B cell (primary cell): ENCODE measurements around the gene IGSF9B. TPM values are rescaled to one million over a fixed set of nuclear protein-coding genes. Genes with fewer than 3 reads are reported as not detected.

Experiments used
- ATAC-seq: fragments of 200-7000 bp; cut with Tn5 transposase; one replicate; pipeline ENCODE4 v1.10.0; 2021; ENCODE audit warnings: low read depth, mild to moderate bottlenecking, moderate number of reproducible peaks, moderate library complexity
- CTCF ChIA-PET: fragments of 350-600 bp; sonication (Branson Sonifier 250); formaldehyde crosslinking; loops from one replicate; lab custom pipeline; 2021; ENCODE audit warnings: antibody characterized with exemption, inconsistent platforms; lab: Charles Lee
- POLR2A ChIA-PET: fragments of 350-600 bp; sonication (Branson Sonifier 250); formaldehyde crosslinking; loops from one replicate; lab custom pipeline; 2021; ENCODE audit warnings: antibody characterized with exemption; lab: Charles Lee
- DNase-seq: peaks from one replicate; pipeline ENCODE4 v3.0.0; 2013
- H2AFZ ChIP-seq: 2 replicates; pipeline ENCODE4 v1.6.1; 2012; ENCODE audit warnings: mild to moderate bottlenecking, low read depth, low read length; ENCODE audit not compliant: insufficient read depth, poor library complexity, severe bottlenecking
- H3K27ac ChIP-seq, 2 donors: 1 replicate in 1 of 2; 2 replicates in 1 of 2; pipeline ENCODE4 v1.5.1; 2012 to 2013; ENCODE audit warnings: low read length in 2 of 2, mild to moderate bottlenecking in 2 of 2, moderate library complexity in 1 of 2
- H3K27me3 ChIP-seq, 4 experiments: fragments of 200-600 bp in 1 of 4; sonication (generic) in 1 of 4; replicated peaks in 1 of 4; 1 replicate in 2 of 4; 2 replicates in 2 of 4; pipeline versions ENCODE4 v1.6.1 to v1.7.0; 2013 to 2016; ENCODE audit warnings: low read length in 3 of 4, mild to moderate bottlenecking in 2 of 4, mixed read lengths in 1 of 4, moderate library complexity in 1 of 4; ENCODE audit not compliant: insufficient read depth in 4 of 4, control insufficient read depth in 3 of 4; ENCODE audit errors: control extremely low read depth in 1 of 4
- H3K36me3 ChIP-seq, 2 experiments: replicated peaks in 1 of 2; 1 replicate in 1 of 2; 2 replicates in 1 of 2; pipeline versions ENCODE4 v1.6.1 to v1.7.1; 2013; ENCODE audit warnings: low read length in 1 of 2; ENCODE audit not compliant: insufficient read depth in 2 of 2, control insufficient read depth in 1 of 2; ENCODE audit errors: control extremely low read depth in 1 of 2, extremely low read depth in 1 of 2
- H3K4me1 ChIP-seq, 2 donors: fragments of 200-600 bp in 1 of 2; sonication (generic) in 1 of 2; 1 replicate in 1 of 2; 2 replicates in 1 of 2; pipeline versions ENCODE4 v1.5.1 to v1.6.1; 2013 to 2017; ENCODE audit warnings: low read length in 2 of 2; ENCODE audit not compliant: control insufficient read depth in 2 of 2, insufficient read depth in 2 of 2
- H3K4me2 ChIP-seq: replicated peaks from 2 replicates; pipeline ENCODE3; 2012; ENCODE audit warnings: mild to moderate bottlenecking, low read depth, low read length; ENCODE audit not compliant: poor library complexity, severe bottlenecking
- H3K4me3 ChIP-seq, 5 experiments: fragments of 200-600 bp in 1 of 5; sonication (generic) in 1 of 5; 1 replicate in 3 of 5; 2 replicates in 2 of 5; pipeline versions ENCODE4 v1.5.1 to v1.7.0; 2011 to 2016; ENCODE audit warnings: low read length in 4 of 5, mild to moderate bottlenecking in 4 of 5, low read depth in 2 of 5, control low read depth in 1 of 5, moderate library complexity in 1 of 5; ENCODE audit not compliant: insufficient read depth in 1 of 5; ENCODE audit errors: control extremely low read depth in 1 of 5, extremely low read depth in 1 of 5
- H3K79me2 ChIP-seq: fragments of 200-600 bp; sonication (generic); one replicate; pipeline ENCODE4 v1.6.0; 2016; ENCODE audit warnings: low read length; ENCODE audit not compliant: control insufficient read depth, insufficient read depth
- H3K9ac ChIP-seq: fragments of 200-600 bp; sonication (generic); 2 replicates; pipeline ENCODE4 v1.6.1; 2017; ENCODE audit warnings: mild to moderate bottlenecking, low read length, moderate library complexity
- H3K9me3 ChIP-seq, 3 donors: one replicate each; pipeline versions ENCODE4 v1.6.1 to v1.7.1; 2013; ENCODE audit warnings: low read length in 2 of 3; ENCODE audit not compliant: control insufficient read depth in 2 of 3, insufficient read depth in 1 of 3; ENCODE audit errors: control extremely low read depth in 1 of 3
- H4K20me1 ChIP-seq: 2 replicates; pipeline ENCODE4 v1.6.0; 2012; ENCODE audit warnings: mild to moderate bottlenecking, low read length; ENCODE audit not compliant: insufficient read depth, control insufficient read depth, poor library complexity, severe bottlenecking
- H3K27ac Mint-ChIP-seq: one replicate; pipeline ENCODE4 v1.8.0; 2021; ENCODE audit warnings: mixed read lengths
- H3K27me3 Mint-ChIP-seq: one replicate; pipeline ENCODE4 v1.8.0; 2021; ENCODE audit warnings: mixed read lengths
- H3K4me1 Mint-ChIP-seq: one replicate; pipeline ENCODE4 v1.8.0; 2021; ENCODE audit warnings: mixed read lengths
- H3K4me3 Mint-ChIP-seq: one replicate; pipeline ENCODE4 v1.8.0; 2021; ENCODE audit warnings: mixed read lengths
- H3K9me3 Mint-ChIP-seq: one replicate; pipeline ENCODE4 v1.8.0; 2022; ENCODE audit warnings: mixed read lengths; ENCODE audit not compliant: insufficient read depth
- EZH2 ChIP-seq: IDR thresholded peaks from 2 replicates; pipeline ENCODE4 v1.6.1; 2012; ENCODE audit warnings: borderline replicate concordance, low read depth, mild to moderate bottlenecking, moderate library complexity, low read length; ENCODE audit not compliant: insufficient read depth, poor library complexity, severe bottlenecking
- WGBS: methylation state at CpG from one replicate; pipeline ENCODE4 v1.1.5; 2013; ENCODE audit warnings: missing lambda C conversion rate; ENCODE audit not compliant: insufficient coverage; 5-methylcytosine and 5-hydroxymethylcytosine counted together
- intact Hi-C: fragments of 100-400 bp; cut with micrococcal nuclease; formaldehyde crosslinking; loops from one replicate; pipeline ENCODE4 v1.10.0; 2022
- polyA plus RNA-seq: library from polyadenylated mRNA; depleted of rRNA; stranded (reverse); fragments of >200 nt; gene quantifications from 2 replicates; pipeline ENCODE4 v1.2.3, GENCODE V29; 2012
- total RNA-seq, 2 donors: library from RNA; stranded (reverse); fragments of 120-200 nt in 1 of 2; gene quantifications; 1 replicate in 1 of 2; 2 replicates in 1 of 2; pipeline versions ENCODE4 v1.2.3 to v1.2.4, GENCODE V29; 2013 to 2022
- TF ChIP-seq, protein P1 (sequence below): fragments of 200-600 bp; IDR thresholded peaks from one replicate; pipeline ENCODE4 v1.8.0; 2022; ENCODE audit warnings: antibody characterized with exemption, mild to moderate bottlenecking

IGSF9B gene
- total and polyA plus RNA-seq, 2 donors (not counting 1 experiment from before 2014, with no cell fraction given): 0.15 to 0.37 TPM

DNA sequence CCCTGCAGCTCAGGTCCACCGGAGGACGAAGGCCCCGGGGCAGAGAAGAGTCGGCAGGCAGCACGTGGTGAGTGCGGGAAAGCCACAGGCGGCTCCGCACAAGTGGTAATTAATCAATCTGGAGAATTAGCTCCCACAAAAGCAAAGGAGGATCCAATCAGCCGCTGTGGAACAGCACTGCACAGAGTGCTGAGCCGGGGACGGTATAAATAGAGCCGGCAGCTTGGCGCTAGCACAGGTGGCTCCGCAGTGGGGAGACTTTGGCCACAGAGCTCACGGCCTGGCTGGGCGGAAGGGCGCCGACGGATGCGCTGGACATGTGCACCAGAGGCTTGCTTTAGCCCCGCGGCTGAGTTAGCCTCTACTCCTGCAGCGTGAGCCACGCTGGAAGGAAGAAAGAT lies 48.9 kb downstream of the IGSF9B start:
- TF ChIP-seq, protein P1, sequence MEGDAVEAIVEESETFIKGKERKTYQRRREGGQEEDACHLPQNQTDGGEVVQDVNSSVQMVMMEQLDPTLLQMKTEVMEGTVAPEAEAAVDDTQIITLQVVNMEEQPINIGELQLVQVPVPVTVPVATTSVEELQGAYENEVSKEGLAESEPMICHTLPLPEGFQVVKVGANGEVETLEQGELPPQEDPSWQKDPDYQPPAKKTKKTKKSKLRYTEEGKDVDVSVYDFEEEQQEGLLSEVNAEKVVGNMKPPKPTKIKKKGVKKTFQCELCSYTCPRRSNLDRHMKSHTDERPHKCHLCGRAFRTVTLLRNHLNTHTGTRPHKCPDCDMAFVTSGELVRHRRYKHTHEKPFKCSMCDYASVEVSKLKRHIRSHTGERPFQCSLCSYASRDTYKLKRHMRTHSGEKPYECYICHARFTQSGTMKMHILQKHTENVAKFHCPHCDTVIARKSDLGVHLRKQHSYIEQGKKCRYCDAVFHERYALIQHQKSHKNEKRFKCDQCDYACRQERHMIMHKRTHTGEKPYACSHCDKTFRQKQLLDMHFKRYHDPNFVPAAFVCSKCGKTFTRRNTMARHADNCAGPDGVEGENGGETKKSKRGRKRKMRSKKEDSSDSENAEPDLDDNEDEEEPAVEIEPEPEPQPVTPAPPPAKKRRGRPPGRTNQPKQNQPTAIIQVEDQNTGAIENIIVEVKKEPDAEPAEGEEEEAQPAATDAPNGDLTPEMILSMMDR: no peak
- TF ChIP-seq EZH2: no peak
- no peak overlapping the region for H3K27ac Mint-ChIP-seq
- H3K4me1 Mint-ChIP-seq: peaks cover 6% of the 10 kb centered on the region
- Histone ChIP-seq H2AFZ (no peak overlapping the region), H3K36me3 (no peaks in the 10 kb centered on the region), H3K79me2 (no peaks in the 10 kb centered on the region), H3K4me3 (no peak overlapping the region), H3K27me3 (no peaks in the 10 kb centered on the region), H4K20me1 (no peaks in the 10 kb centered on the region), H3K4me2 (no peak overlapping the region), H3K4me1 (peaks cover 0 to 4% of the 10 kb centered on the region in 2 donors), H3K9ac (no peak overlapping the region), H3K27ac (no peak overlapping the region), H3K9me3 (peaks cover 0 to 3% (median 0%) of the 10 kb centered on the region in 3 donors)
- CTCF ChIA-PET: no interaction called here
- DNase-seq: no peak
- H3K9me3 Mint-ChIP-seq: no peaks in the 10 kb centered on the region
- H3K27me3 Mint-ChIP-seq: no peaks in the 10 kb centered on the region
- no peak overlapping the region for H3K4me3 Mint-ChIP-seq
- POLR2A ChIA-PET: no interaction called here
- WGBS: 96% methylated on average over 22 of the region's 24 CpGs
- intact Hi-C loops: no loop called here
- ATAC-seq: no peak

DNA sequence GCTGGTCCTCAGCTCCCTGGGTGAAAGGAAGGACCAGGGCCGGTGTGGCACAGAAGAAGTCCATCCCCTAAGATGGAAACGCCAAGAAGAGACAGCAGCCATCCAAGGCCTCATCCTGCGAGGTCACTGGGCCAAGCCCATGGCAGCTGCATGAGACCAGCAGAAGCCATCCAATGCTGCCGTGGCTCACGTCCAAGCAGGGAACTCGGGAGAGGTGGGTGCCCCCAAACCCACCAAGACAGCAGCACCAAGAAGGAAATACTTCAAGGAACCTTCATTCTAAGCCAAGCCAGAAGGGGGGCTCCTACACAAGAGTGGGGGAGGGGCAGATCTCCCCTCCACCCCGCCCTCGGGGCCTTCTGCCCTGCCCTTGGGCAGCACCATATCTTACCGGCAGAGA lies 49.6 kb downstream of the IGSF9B start:
- no peak overlapping the region for H3K4me2 ChIP-seq
- Mint-ChIP-seq H3K4me1 (peaks cover 6% of the 10 kb centered on the region), H3K4me3 (no peak overlapping the region), H3K27me3 (no peaks in the 10 kb centered on the region), H3K27ac (no peak overlapping the region), H3K9me3 (no peaks in the 10 kb centered on the region)
- H3K79me2 ChIP-seq: no peaks in the 10 kb centered on the region
- H3K36me3 ChIP-seq: no peaks in the 10 kb centered on the region
- WGBS: 93% methylated on average over 6 of the region's 9 CpGs
- H3K4me3 ChIP-seq: no peak overlapping the region
- H3K9ac ChIP-seq: no peak overlapping the region
- intact Hi-C loops: no loop called here
- H3K27ac ChIP-seq: no peak overlapping the region
- TF ChIP-seq, protein P1: no peak
- TF ChIP-seq EZH2: no peak
- ChIA-PET POLR2A (no interaction called here), CTCF (no interaction called here)
- no peak for DNase-seq
- ATAC-seq: no peak
- no peak overlapping the region for H2AFZ ChIP-seq
- peaks cover 0 to 4% of the 10 kb centered on the region in 2 donors for H3K4me1 ChIP-seq
- peaks cover 0 to 3% (median 0%) of the 10 kb centered on the region in 3 donors for H3K9me3 ChIP-seq
- H3K27me3 ChIP-seq: no peaks in the 10 kb centered on the region
- no peaks in the 10 kb centered on the region for H4K20me1 ChIP-seq
